Loucy (cell line): ENCODE measurements around the gene PHACTR3.
A peak's percentile ranks its signal among the peaks of the same experiment; 100 is the strongest.

ENCODE experiments used
- H2AFZ ChIP-seq: fragments of 200-600 bp; sonication (generic); 2 replicates; pipeline ENCODE4 v1.6.0; 2016; ENCODE audit warnings: antibody characterized with exemption, mild to moderate bottlenecking, low read length, moderate library complexity
- H3F3A ChIP-seq: fragments of 200-600 bp; 2 replicates; pipeline ENCODE4 v1.6.0; 2016; ENCODE audit warnings: antibody characterized with exemption, low read depth, mild to moderate bottlenecking
- H3K27me3 ChIP-seq: fragments of 200-600 bp; sonication (generic); 2 replicates; pipeline ENCODE4 v1.6.1; 2014; ENCODE audit warnings: low read length, mild to moderate bottlenecking; ENCODE audit not compliant: insufficient read depth, poor library complexity, severe bottlenecking
- H3K36me3 ChIP-seq: fragments of 200-600 bp; sonication (generic); 2 replicates; pipeline ENCODE4 v1.6.1; 2016; ENCODE audit warnings: low read length; ENCODE audit not compliant: insufficient read depth
- H3K4me1 ChIP-seq: fragments of 200-600 bp; sonication (generic); 2 replicates; pipeline ENCODE4 v1.5.1; 2014; ENCODE audit warnings: low read length, mild to moderate bottlenecking; ENCODE audit not compliant: insufficient read depth, poor library complexity, severe bottlenecking
- H3K4me2 ChIP-seq: fragments of 200-600 bp; sonication (generic); 2 replicates; pipeline ENCODE4 v1.6.0; 2014; ENCODE audit warnings: antibody characterized with exemption, low read length, low read depth, mild to moderate bottlenecking; ENCODE audit not compliant: poor library complexity, severe bottlenecking
- H3K4me3 ChIP-seq: fragments of 200-600 bp; sonication (generic); 2 replicates; pipeline ENCODE4 v1.5.1; 2014; ENCODE audit warnings: low read length, mild to moderate bottlenecking, mixed read lengths; ENCODE audit not compliant: poor library complexity, severe bottlenecking
- H3K79me2 ChIP-seq: fragments of 200-600 bp; sonication (generic); 2 replicates; pipeline ENCODE4 v1.6.1; 2014; ENCODE audit warnings: low read length; ENCODE audit not compliant: insufficient read depth
- H3K9ac ChIP-seq: fragments of 200-600 bp; sonication (generic); 2 replicates; pipeline ENCODE4 v1.6.0; 2014; ENCODE audit warnings: mild to moderate bottlenecking, low read depth, low read length, moderate library complexity; ENCODE audit not compliant: poor library complexity, severe bottlenecking
- H3K9me2 ChIP-seq: fragments of 200-600 bp; sonication (generic); replicated peaks from 2 replicates; pipeline ENCODE4 v1.6.1; 2016; ENCODE audit warnings: low read depth, low read length, mixed read lengths
- H3K9me3 ChIP-seq: fragments of 200-600 bp; sonication (generic); 2 replicates; pipeline ENCODE4 v1.6.1; 2014; ENCODE audit warnings: mild to moderate bottlenecking, antibody characterized with exemption, low read length, low read depth; ENCODE audit not compliant: insufficient read depth
- H4K20me1 ChIP-seq: fragments of 200-600 bp; sonication (generic); 2 replicates; pipeline ENCODE4 v1.6.0; 2014; ENCODE audit warnings: antibody characterized with exemption, low read length, mild to moderate bottlenecking; ENCODE audit not compliant: insufficient read depth, poor library complexity, severe bottlenecking
- EZH2phosphoT487 ChIP-seq: fragments of 200-600 bp; IDR thresholded peaks from 2 replicates; pipeline ENCODE4 v1.6.1; 2018; ENCODE audit warnings: antibody characterized with exemption, mild to moderate bottlenecking, moderate library complexity, borderline replicate concordance
- TF ChIP-seq, protein P1 (sequence below): fragments of 200-600 bp; sonication (generic); conservative IDR thresholded peaks from 2 replicates; pipeline ENCODE4 v1.5.1; 2014; ENCODE audit warnings: mild to moderate bottlenecking, antibody characterized with exemption, low read length

Gene PHACTR3

GRCh38 chr20:59576216-59576953 lies 28.0 kb upstream of the PHACTR3 start:
- no peak overlapping the region for H2AFZ ChIP-seq
- no peaks in the 10 kb centered on the region for H3K36me3 ChIP-seq
- peak overlapping the region; percentile 44 for H3K9ac ChIP-seq
- H3K27me3 ChIP-seq = no peaks in the 10 kb centered on the region
- H3F3A ChIP-seq = peaks cover 11% of the 10 kb centered on the region
- H3K9me2 ChIP-seq = no peaks in the 10 kb centered on the region
- TF ChIP-seq, protein P1, sequence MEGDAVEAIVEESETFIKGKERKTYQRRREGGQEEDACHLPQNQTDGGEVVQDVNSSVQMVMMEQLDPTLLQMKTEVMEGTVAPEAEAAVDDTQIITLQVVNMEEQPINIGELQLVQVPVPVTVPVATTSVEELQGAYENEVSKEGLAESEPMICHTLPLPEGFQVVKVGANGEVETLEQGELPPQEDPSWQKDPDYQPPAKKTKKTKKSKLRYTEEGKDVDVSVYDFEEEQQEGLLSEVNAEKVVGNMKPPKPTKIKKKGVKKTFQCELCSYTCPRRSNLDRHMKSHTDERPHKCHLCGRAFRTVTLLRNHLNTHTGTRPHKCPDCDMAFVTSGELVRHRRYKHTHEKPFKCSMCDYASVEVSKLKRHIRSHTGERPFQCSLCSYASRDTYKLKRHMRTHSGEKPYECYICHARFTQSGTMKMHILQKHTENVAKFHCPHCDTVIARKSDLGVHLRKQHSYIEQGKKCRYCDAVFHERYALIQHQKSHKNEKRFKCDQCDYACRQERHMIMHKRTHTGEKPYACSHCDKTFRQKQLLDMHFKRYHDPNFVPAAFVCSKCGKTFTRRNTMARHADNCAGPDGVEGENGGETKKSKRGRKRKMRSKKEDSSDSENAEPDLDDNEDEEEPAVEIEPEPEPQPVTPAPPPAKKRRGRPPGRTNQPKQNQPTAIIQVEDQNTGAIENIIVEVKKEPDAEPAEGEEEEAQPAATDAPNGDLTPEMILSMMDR = peak; percentile 44
- no peak for TF ChIP-seq EZH2phosphoT487
- peak overlapping the region; percentile 65 for H3K4me3 ChIP-seq
- no peaks in the 10 kb centered on the region for H4K20me1 ChIP-seq
- H3K4me1 ChIP-seq = peaks cover 68% of the 10 kb centered on the region
- H3K9me3 ChIP-seq = no peaks in the 10 kb centered on the region
- H3K79me2 ChIP-seq = peaks cover 47% of the 10 kb centered on the region
- peak overlapping the region; percentile 52 for H3K4me2 ChIP-seq

- Histone ChIP-seq H3K4me1 (peaks cover 69% of the 10 kb centered on the region), H3K79me2 (peaks cover 49% of the 10 kb centered on the region), H3K4me2 (peak overlapping the region; percentile 83), H3K27me3 (no peaks in the 10 kb centered on the region), H2AFZ (no peak overlapping the region), H4K20me1 (no peaks in the 10 kb centered on the region), H3K9ac (peak overlapping the region; percentile 88), H3K9me3 (no peaks in the 10 kb centered on the region), H3F3A (peaks cover 11% of the 10 kb centered on the region), H3K9me2 (no peaks in the 10 kb centered on the region), H3K36me3 (no peaks in the 10 kb centered on the region), H3K4me3 (peak overlapping the region; percentile 69)
- TF ChIP-seq, protein P1 = no peak
- no peak for TF ChIP-seq EZH2phosphoT487
Measured at GRCh38 chr20:59577037-59577808, 27.1 kb upstream of the PHACTR3 start.

- Histone ChIP-seq H3K36me3 (no peaks in the 10 kb centered on the region), H3K9me3 (no peaks in the 10 kb centered on the region), H3K4me2 (peak overlapping the region; percentile 83), H3K4me3 (peak overlapping the region; percentile 69), H3K9me2 (no peaks in the 10 kb centered on the region), H3K27me3 (no peaks in the 10 kb centered on the region), H3F3A (peaks cover 11% of the 10 kb centered on the region), H3K79me2 (peaks cover 56% of the 10 kb centered on the region), H3K9ac (peak overlapping the region; percentile 88), H3K4me1 (peaks cover 70% of the 10 kb centered on the region), H4K20me1 (no peaks in the 10 kb centered on the region), H2AFZ (no peak overlapping the region)
- TF ChIP-seq EZH2phosphoT487 = no peak
- TF ChIP-seq, protein P1 = peak; percentile 38
Measured at GRCh38 chr20:59577809-59578435, 26.4 kb upstream of the PHACTR3 start.
